Kidney epithelial cell (primary cell): ENCODE data around the gene CPB2. TPM values are rescaled to one million over a fixed set of nuclear protein-coding genes. Genes with fewer than 3 reads are reported as not detected.

Experiments used
- DNase-seq: peaks from one replicate; pipeline ENCODE4 v3.0.0-alpha.2; 2010; ENCODE audit warnings: low read depth
- H3K27me3 ChIP-seq: 2 replicates; pipeline ENCODE4 v1.6.0; 2011; ENCODE audit warnings: low read length; ENCODE audit not compliant: control insufficient read depth, insufficient read depth
- H3K36me3 ChIP-seq: 2 replicates; pipeline ENCODE4 v1.5.1; 2011; ENCODE audit warnings: low read length; ENCODE audit not compliant: control insufficient read depth, insufficient read depth
- H3K4me3 ChIP-seq: 2 replicates; pipeline ENCODE4 v1.5.1; 2011; ENCODE audit warnings: low read depth, mild to moderate bottlenecking, control low read depth, low read length
- CTCF ChIP-seq: IDR thresholded peaks from 2 replicates; pipeline ENCODE4 v1.5.1; 2011; ENCODE audit warnings: mild to moderate bottlenecking, moderate library complexity, low read length, control low read depth, inconsistent platforms; ENCODE audit not compliant: insufficient read depth, poor library complexity, severe bottlenecking
- total RNA-seq: library from RNA; depleted of rRNA; stranded (reverse); fragments of >200 nt; gene quantifications from 2 replicates; pipeline ENCODE4 v1.2.3, GENCODE V29; 2015

CPB2 gene
- total RNA-seq, 1 donor from 2014 or later = not detected

- Histone ChIP-seq H3K27me3 (no peaks in the 10 kb centered on the region), H3K36me3 (no peaks in the 10 kb centered on the region), H3K4me3 (no peak overlapping the region)
- no peak for TF ChIP-seq CTCF
- no peak for DNase-seq
Observed at GRCh38 chr13:46059405-46059804, 45.4 kb downstream of the CPB2 start.

DNA sequence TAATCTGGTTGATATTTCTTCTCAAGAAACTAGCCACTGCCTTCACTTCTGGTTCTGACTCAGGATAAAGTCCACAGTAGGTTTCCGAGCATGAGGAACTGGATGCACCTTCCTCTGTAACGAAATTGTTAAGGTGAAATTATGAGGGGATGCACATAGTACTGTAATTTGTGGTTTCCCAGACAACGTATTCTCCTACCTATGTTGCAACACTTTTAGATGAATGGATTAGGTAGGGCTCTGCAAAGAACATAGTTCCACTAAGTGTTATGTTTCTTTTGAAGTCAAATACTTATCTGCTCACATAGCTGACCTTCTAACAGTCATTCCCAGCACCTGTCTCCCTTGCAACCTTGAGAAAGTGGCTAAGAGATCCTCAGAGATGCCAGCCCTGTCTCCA, 46.6 kb downstream of the CPB2 start:
- TF ChIP-seq CTCF = no peak
- DNase-seq = no peak
- no peak overlapping the region for H3K4me3 ChIP-seq
- no peaks in the 10 kb centered on the region for H3K36me3 ChIP-seq
- H3K27me3 ChIP-seq = no peaks in the 10 kb centered on the region

- no peak for DNase-seq
- Histone ChIP-seq H3K36me3 (no peaks in the 10 kb centered on the region), H3K27me3 (no peaks in the 10 kb centered on the region), H3K4me3 (no peak overlapping the region)
- no peak for TF ChIP-seq CTCF
Observed at GRCh38 chr13:46057256-46058015, 47.4 kb downstream of the CPB2 start.

DNA sequence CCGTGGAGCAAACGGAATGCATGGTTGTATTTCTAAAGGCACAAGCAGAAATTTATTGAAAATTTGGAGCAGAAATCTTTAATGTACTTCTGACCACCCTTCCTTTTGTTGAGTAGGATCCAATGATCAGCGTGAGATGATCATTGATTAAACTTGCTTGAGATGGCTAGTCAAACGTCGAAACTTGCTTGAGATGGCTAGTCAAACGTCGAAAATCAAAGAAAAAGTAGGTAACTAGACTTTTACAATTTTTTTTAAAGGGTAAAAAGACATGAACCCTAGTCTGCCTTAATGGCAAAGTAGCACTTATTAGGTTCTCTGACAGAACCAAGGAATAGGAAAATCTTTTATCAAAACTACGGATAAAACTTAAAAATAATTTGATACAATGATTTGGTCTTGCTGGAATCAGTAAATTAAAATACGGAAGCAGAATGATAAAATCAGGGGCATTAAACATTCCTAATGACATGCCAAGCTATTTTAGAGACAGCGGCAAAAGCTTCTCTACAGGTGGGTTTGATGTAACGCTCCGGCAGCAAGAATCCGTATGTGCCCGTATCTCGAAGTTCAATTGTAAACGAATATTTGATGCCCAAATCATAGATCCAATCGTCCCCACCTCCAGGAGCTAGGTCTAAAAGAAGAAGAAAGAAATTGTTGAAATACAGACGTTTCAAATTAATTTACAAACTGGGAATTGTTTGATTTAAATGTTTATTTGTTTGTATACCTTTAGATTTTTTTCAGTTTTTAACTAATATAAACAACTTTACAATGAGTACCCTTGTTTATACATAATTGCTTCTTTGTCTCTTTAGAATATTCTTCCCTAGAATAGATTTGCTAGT, 51.4 kb downstream of the CPB2 start:
- H3K4me3 ChIP-seq = peak overlapping the region; percentile 69
- no peaks in the 10 kb centered on the region for H3K36me3 ChIP-seq
- H3K27me3 ChIP-seq = no peaks in the 10 kb centered on the region
- DNase-seq = no peak
- TF ChIP-seq CTCF = no peak

DNA sequence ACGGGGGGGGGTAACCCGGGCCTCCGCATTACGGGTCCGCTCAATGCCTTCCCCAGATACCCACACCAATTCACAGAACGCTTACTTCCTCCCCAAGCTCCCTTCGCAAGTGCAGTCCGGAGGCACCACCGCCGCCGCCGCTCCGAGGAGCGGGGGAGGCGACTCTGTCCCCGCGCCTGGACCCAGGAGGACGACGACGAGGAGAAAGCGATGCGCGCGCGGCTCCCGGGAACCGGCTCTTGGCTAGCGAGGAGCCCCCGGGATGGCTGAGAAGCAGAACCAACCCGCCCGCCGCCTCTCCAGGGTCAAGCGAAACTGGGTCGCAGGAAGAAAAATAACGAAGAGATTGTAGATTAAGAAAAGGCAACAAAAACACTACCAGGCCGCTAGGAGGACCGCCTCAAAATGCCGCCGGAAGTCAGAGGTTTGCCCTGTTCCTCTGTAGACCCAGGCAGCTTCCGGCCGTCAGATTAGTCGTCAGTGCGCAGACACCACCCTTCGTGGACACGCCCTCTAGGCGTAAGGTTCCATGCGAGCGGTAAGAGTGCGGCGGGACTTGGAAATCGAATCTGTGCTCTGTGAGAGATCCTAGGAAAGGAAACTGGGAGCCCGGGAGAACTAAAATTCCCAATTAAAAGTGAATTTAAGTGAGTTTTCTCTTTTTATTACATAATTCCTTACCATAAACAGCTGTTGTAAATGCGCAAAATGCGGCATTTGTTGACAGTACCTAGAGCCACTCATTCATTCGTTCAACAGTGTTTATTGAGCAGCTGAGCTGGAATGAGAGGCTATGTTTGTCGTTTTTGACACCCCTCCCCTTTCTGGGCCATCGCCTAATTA, 52.3 kb downstream of the CPB2 start, which contains the start of gene ZC3H13:
Gene ZC3H13, minus strand, starts transcription at position 428 of the 843 bp plus-strand sequence. CDS start 7,239 bp downstream, outside the sequence.
- no peaks in the 10 kb centered on the region for H3K27me3 ChIP-seq
- peak; percentile 30 for TF ChIP-seq CTCF
- DNase-seq = peak; percentile 88
- H3K36me3 ChIP-seq = no peaks in the 10 kb centered on the region
- peak within 1 kb of the TSS; percentile 69 for H3K4me3 ChIP-seq
